ENCODE results near the gene OR5J2. TPM values are rescaled to one million over a fixed set of nuclear protein-coding genes. Genes with fewer than 3 reads are reported as not detected.
"Not testable (repeated sequence)": the region's sequence is repeated elsewhere in the genome, so short reads cannot be mapped to it uniquely, and the experiment has no call there.

Gene OR5J2
- total and polyA plus RNA-seq, 8 donors, result not detected

- Histone ChIP-seq H3K27me3 (no peaks in the 10 kb centered on the region), H3K36me3 (no peaks in the 10 kb centered on the region), H3K4me3 (no peak overlapping the region), H3K4me1 (no peaks in the 10 kb centered on the region), H3K9me3 (peaks cover 0 to 32% (median 18%) of the 10 kb centered on the region in 4 donors), H3K27ac (no peak overlapping the region)
- no peak for TF ChIP-seq CTCF (IDR thresholded peaks at IDR 0.05)
- no peak for TF ChIP-seq EP300 (IDR thresholded peaks at IDR 0.05)
- TF ChIP-seq POLR2AphosphoS5 (IDR thresholded peaks at IDR 0.05), result no peak
- TF ChIP-seq POLR2A (IDR thresholded peaks at IDR 0.05), result no peak
- intact Hi-C loops (cut with DNase I; ENCODE audit: low total_unique reads), result no loop called here
- DNase-seq, result no peak
- WGBS, 5 donors, result 66 to 88% (median 74%) methylated on average over 2 of the region's 2 CpGs
These were observed 38.1 kb downstream of the OR5J2 start for GRCh38 chr11:56214537-56214936.

- H3K4me3 ChIP-seq; H3K27ac ChIP-seq; DNase-seq; H3K4me1 ChIP-seq; H3K27me3 ChIP-seq; H3K36me3 ChIP-seq; intact Hi-C loops (cut with DNase I; ENCODE audit: low total_unique reads): not testable (repeated sequence)
- 64 to 91% (median 72%) methylated on average over 5 of the region's 5 CpGs for WGBS, 5 donors
- peaks cover 0 to 38% (median 21%) of the 10 kb centered on the region in 4 donors for H3K9me3 ChIP-seq
These were observed 43.3 kb downstream of the OR5J2 start for GRCh38 chr11:56219735-56220134.

Other genes with a start within 250 kb of the OR5J2 start
- gene OR5I1, start 240.2 kb upstream of the OR5J2 start, total RNA-seq, result not detected
- not detected for gene OR5I1, start 240.2 kb upstream of the OR5J2 start, polyA plus RNA-seq
- gene OR10AG1, start 206.7 kb upstream of the OR5J2 start, total RNA-seq, result not detected
- not detected for gene OR10AG1, start 206.7 kb upstream of the OR5J2 start, polyA plus RNA-seq
- not detected for gene OR5F1, start 182.0 kb upstream of the OR5J2 start, total RNA-seq
- not detected for gene OR5F1, start 182.0 kb upstream of the OR5J2 start, polyA plus RNA-seq
- not detected for gene OR5AS1, start 149.0 kb upstream of the OR5J2 start, total RNA-seq
- gene OR5AS1, start 149.0 kb upstream of the OR5J2 start, polyA plus RNA-seq, result not detected
- gene OR8I2, start 83.3 kb upstream of the OR5J2 start, total RNA-seq, result not detected
- not detected for gene OR8I2, start 83.3 kb upstream of the OR5J2 start, polyA plus RNA-seq
- not detected for gene OR8H2, start 72.9 kb upstream of the OR5J2 start, total RNA-seq
- not detected for gene OR8H2, start 72.9 kb upstream of the OR5J2 start, polyA plus RNA-seq
- not detected for gene OR8H3, start 54.2 kb upstream of the OR5J2 start, total RNA-seq
- not detected for gene OR8H3, start 54.2 kb upstream of the OR5J2 start, polyA plus RNA-seq
- not detected for gene OR8J3, start 36.4 kb upstream of the OR5J2 start, total RNA-seq
- gene OR8J3, start 36.4 kb upstream of the OR5J2 start, polyA plus RNA-seq, result not detected
- gene OR8K5, start 16.3 kb upstream of the OR5J2 start, total RNA-seq, result not detected
- gene OR8K5, start 16.3 kb upstream of the OR5J2 start, polyA plus RNA-seq, result not detected
- not detected for gene OR5T2, start 57.6 kb downstream of the OR5J2 start, total RNA-seq
- not detected for gene OR5T2, start 57.6 kb downstream of the OR5J2 start, polyA plus RNA-seq
- not detected for gene OR5T3, start 75.6 kb downstream of the OR5J2 start, total RNA-seq
- not detected for gene OR5T3, start 75.6 kb downstream of the OR5J2 start, polyA plus RNA-seq
- not detected for gene OR5T1, start 97.5 kb downstream of the OR5J2 start, total RNA-seq
- gene OR5T1, start 97.5 kb downstream of the OR5J2 start, polyA plus RNA-seq, result not detected
- gene OR8H1, start 115.6 kb downstream of the OR5J2 start, total RNA-seq, result not detected
- not detected for gene OR8H1, start 115.6 kb downstream of the OR5J2 start, polyA plus RNA-seq
- not detected for gene OR8K3, start 138.5 kb downstream of the OR5J2 start, total RNA-seq
- not detected for gene OR8K3, start 138.5 kb downstream of the OR5J2 start, polyA plus RNA-seq
- not detected for gene OR8K1, start 169.4 kb downstream of the OR5J2 start, total RNA-seq
- gene OR8K1, start 169.4 kb downstream of the OR5J2 start, polyA plus RNA-seq, result not detected
- gene OR8J1, start 177.7 kb downstream of the OR5J2 start, total RNA-seq, result not detected
- not detected for gene OR8J1, start 177.7 kb downstream of the OR5J2 start, polyA plus RNA-seq
- gene OR8U1, start 199.0 kb downstream of the OR5J2 start, total RNA-seq, result not detected
- not detected for gene OR8U1, start 199.0 kb downstream of the OR5J2 start, polyA plus RNA-seq
- gene OR5AL1, start 236.1 kb downstream of the OR5J2 start, total RNA-seq, result not detected
- not detected for gene OR5AL1, start 236.1 kb downstream of the OR5J2 start, polyA plus RNA-seq

Measured in stomach (tissue), 9 donors.